K562 (cell line): ENCODE results near the gene SCNN1B. TPM values are rescaled to one million over a fixed set of nuclear protein-coding genes. Genes with fewer than 3 reads are reported as not detected.

Experiments
- ATAC-seq: fragments of 200-7000 bp; cut with Tn5 transposase; 3 replicates; pipeline ENCODE4 v1.9.1; 2020; ENCODE audit warnings: moderate library complexity
- BruUV-seq: library from RNA; stranded (reverse); fragments of 400-500 nt; replicated peaks from 2 replicates; lab custom pipeline; 2021; lab: Mats Ljungman, UMichigan
- CTCF ChIA-PET: fragments of 300-600 bp; formaldehyde crosslinking; extraction: SDS; loops from one replicate; lab custom pipeline; 2021; ENCODE audit warnings: low intra/inter-chr PET ratio; lab: Yijun Ruan, JAX
- POLR2A ChIA-PET: fragments of 300-600, 350-650 bp; sonication (Branson Sonifier 250); formaldehyde crosslinking; extraction: SDS; loops from one replicate; lab custom pipeline; 2021; ENCODE audit warnings: antibody characterized with exemption, inconsistent platforms; lab: Yijun Ruan, JAX
- DNase-seq, 4 experiments: peaks; one replicate each; pipeline versions ENCODE4 v3.0.0 to v3.0.0-alpha.2; 2011 to 2018; ENCODE audit warnings: low spot score in 3 of 4, mixed read lengths in 3 of 4; ENCODE audit errors: extremely low read depth in 1 of 4
- FAIRE-seq: peaks from 2 replicates; lab custom pipeline; 2011; peaks lifted over from hg19 to GRCh38; lab: Jason Lieb, UNC
- H2AFZ ChIP-seq: 2 replicates; pipeline ENCODE4 v1.6.0; 2011; ENCODE audit warnings: low read depth, low read length, control low read depth, inconsistent platforms
- H3K27ac ChIP-seq: fragments of 200-600 bp; 3 replicates; pipeline ENCODE4 v1.8.0; 2011; ENCODE audit warnings: low read depth, mild to moderate bottlenecking, control low read depth, inconsistent platforms, low read length, moderate library complexity, mixed read lengths; ENCODE audit errors: extremely low read depth
- H3K27me3 ChIP-seq, 2 experiments: fragments of 300-600 bp in 1 of 2; 2 replicates in 1 of 2; 3 replicates in 1 of 2; pipeline versions ENCODE4 v1.6.0 to v1.8.0; 2011; ENCODE audit warnings: inconsistent platforms in 2 of 2, low read length in 2 of 2, mild to moderate bottlenecking in 1 of 2, mixed read lengths in 1 of 2, moderate library complexity in 1 of 2; ENCODE audit not compliant: control insufficient read depth in 2 of 2, insufficient read depth in 2 of 2
- H3K36me3 ChIP-seq: fragments of 300-600 bp; 3 replicates; pipeline ENCODE4 v1.8.0; 2011; ENCODE audit warnings: mild to moderate bottlenecking, low read length, inconsistent platforms; ENCODE audit not compliant: control insufficient read depth, insufficient read depth
- H3K4me1 ChIP-seq, 2 experiments: fragments of 200-600 bp in 1 of 2; replicated peaks in 1 of 2; 2 replicates in 1 of 2; 3 replicates in 1 of 2; pipeline versions ENCODE4 v1.5.1 to v1.8.0; 2011; ENCODE audit warnings: inconsistent platforms in 2 of 2, low read length in 2 of 2, mild to moderate bottlenecking in 1 of 2, mixed read lengths in 1 of 2, moderate library complexity in 1 of 2; ENCODE audit not compliant: control insufficient read depth in 2 of 2, insufficient read depth in 2 of 2
- H3K4me2 ChIP-seq: 2 replicates; pipeline ENCODE4 v1.6.1; 2011; ENCODE audit warnings: low read length, control low read depth, inconsistent platforms, mixed read lengths; ENCODE audit not compliant: insufficient read depth
- H3K4me3 ChIP-seq: fragments of 200-600 bp; sonication (generic), shearing (Covaris generic); 2 replicates; pipeline ENCODE4 v1.5.1; 2016; ENCODE audit warnings: control low read depth, inconsistent platforms
- H3K79me2 ChIP-seq: fragments of 200-600 bp; 3 replicates; pipeline ENCODE4 v1.8.0; 2011; ENCODE audit warnings: low read length, inconsistent platforms; ENCODE audit not compliant: control insufficient read depth, insufficient read depth
- H3K9ac ChIP-seq, 2 experiments: 2 replicates each; pipeline versions ENCODE4 v1.6.0 to v1.6.1; 2011; ENCODE audit warnings: low read depth in 2 of 2, low read length in 2 of 2, control low read depth in 1 of 2, inconsistent platforms in 1 of 2, mild to moderate bottlenecking in 1 of 2, mixed read lengths in 1 of 2; ENCODE audit not compliant: insufficient read depth in 1 of 2
- H3K9me1 ChIP-seq: one replicate; pipeline ENCODE4 v1.6.0; 2011; ENCODE audit warnings: inconsistent platforms, mild to moderate bottlenecking, low read length, moderate library complexity; ENCODE audit not compliant: control insufficient read depth, insufficient read depth
- H3K9me3 ChIP-seq: replicated peaks from 2 replicates; pipeline ENCODE4 v1.5.1; 2011; ENCODE audit warnings: low read depth, low read length, inconsistent platforms; ENCODE audit not compliant: control insufficient read depth, insufficient read depth
- H4K20me1 ChIP-seq: replicated peaks from 2 replicates; pipeline ENCODE4 v1.6.1; 2011; ENCODE audit warnings: low read length, inconsistent platforms, mixed read lengths; ENCODE audit not compliant: control insufficient read depth, insufficient read depth
- CBX2 ChIP-seq: fragments of 200-600 bp; sonication (generic); IDR thresholded peaks from one replicate; pipeline ENCODE4 v1.6.1; 2012; ENCODE audit warnings: mild to moderate bottlenecking, low read length, inconsistent platforms; ENCODE audit not compliant: insufficient read depth, poor library complexity, severe bottlenecking
- ELF1 ChIP-seq: fragments of 200-800 bp; sonication (Bioruptor generic); IDR thresholded peaks from 2 replicates; pipeline ENCODE4 v1.6.1; 2016; ENCODE audit warnings: missing genetic modification characterization, missing compliant biosample characterization
- ERF ChIP-seq: fragments of 450-650 bp; formaldehyde crosslinking; IDR thresholded peaks from 2 replicates; pipeline ENCODE4 v1.4.0; 2020; ENCODE audit warnings: mild to moderate bottlenecking, mixed read lengths
- ETS1 ChIP-seq: conservative IDR thresholded peaks from 2 replicates; pipeline ENCODE4 v1.6.1; 2011; ENCODE audit warnings: low read depth, mild to moderate bottlenecking, low read length; ENCODE audit not compliant: control insufficient read depth
- ETV5 ChIP-seq: sonication (generic); formaldehyde crosslinking; IDR thresholded peaks from 2 replicates; pipeline ENCODE4 v1.4.0; 2020; ENCODE audit warnings: low read depth, mild to moderate bottlenecking, missing genetic modification reagents
- MLX ChIP-seq, 2 experiments: fragments of 450-650 bp in 1 of 2; sonication (generic) in 1 of 2; formaldehyde crosslinking; conservative IDR thresholded peaks; 2 replicates each; pipeline versions ENCODE4 v1.4.0 to v1.8.1; 2020 to 2022; ENCODE audit warnings: mild to moderate bottlenecking in 1 of 2, missing genetic modification reagents in 1 of 2
- PHF8 ChIP-seq: fragments of 200-600 bp; sonication (generic); IDR thresholded peaks from 2 replicates; pipeline ENCODE4 v1.6.1; 2012; ENCODE audit warnings: mixed run types, mild to moderate bottlenecking, inconsistent platforms, low read length, moderate library complexity, borderline replicate concordance
- POLR2A ChIP-seq: fragments of 450-650 bp; conservative IDR thresholded peaks from 2 replicates; pipeline ENCODE4 v1.6.1; 2016
- TAL1 ChIP-seq: fragments of 450-650 bp; IDR thresholded peaks from 2 replicates; pipeline ENCODE4 v1.6.1; 2016; ENCODE audit warnings: mild to moderate bottlenecking
- ZNF436 ChIP-seq: fragments of 250-450, 450-650 bp; sonication (Bioruptor Pico); formaldehyde crosslinking; IDR thresholded peaks from 2 replicates; pipeline ENCODE4 v1.7.0; 2020; ENCODE audit warnings: mild to moderate bottlenecking
- WGBS: fragments of 100-300 bp; shearing (Covaris generic); methylation state at CpG from one replicate; pipeline ENCODE4 v1.1.6; 2016; ENCODE audit warnings: low coverage, mixed read lengths; ENCODE audit not compliant: insufficient coverage; ENCODE audit errors: missing lambda C conversion rate; 5-methylcytosine and 5-hydroxymethylcytosine counted together
- in situ Hi-C: fragments of 300-500 bp; cut with MboI; formaldehyde crosslinking; loops from 4 replicates; pipeline ENCODE4 v1.15.0; 2018; ENCODE audit warnings: inconsistent platforms, mixed read lengths
- intact Hi-C: fragments of 100-400 bp; cut with micrococcal nuclease; formaldehyde crosslinking; loops from 2 replicates; pipeline ENCODE4 v1.14.2; 2022
- polyA plus RNA-seq, 8 experiments: library from polyadenylated mRNA; depleted of rRNA in 4 of 8; stranded (reverse) in 5 of 8; unstranded in 3 of 8; fragments of >200 nt; fragmentation: Nextera tagmentation in 2 of 8; fragmentation: Illumina TruSeq in 1 of 8; extraction: Ambion mirVana in 2 of 8; extraction: Trizol in 1 of 8; gene quantifications; 2 replicates each; pipeline versions ENCODE4 v1.2.1 to v1.2.3, GENCODE V29; 2011 to 2014; ENCODE audit warnings: inconsistent platforms in 1 of 8, missing spikeins in 1 of 8
- total RNA-seq, 7 experiments: library from RNA; depleted of rRNA in 6 of 7; stranded (reverse); fragments of >200 nt in 6 of 7; fragmentation: Illumina TruSeq in 2 of 7; extraction: Trizol in 2 of 7; gene quantifications; 2 replicates each; pipeline versions ENCODE4 v1.2.1 to v1.2.3, GENCODE V29; 2011 to 2021; ENCODE audit warnings: low replicate concordance in 1 of 7

Gene SCNN1B
- total and polyA plus RNA-seq, 9 of the 15 experiments (the other 6 are each of a cell fraction or from before 2014, with no cell fraction given) = not detected

DNA sequence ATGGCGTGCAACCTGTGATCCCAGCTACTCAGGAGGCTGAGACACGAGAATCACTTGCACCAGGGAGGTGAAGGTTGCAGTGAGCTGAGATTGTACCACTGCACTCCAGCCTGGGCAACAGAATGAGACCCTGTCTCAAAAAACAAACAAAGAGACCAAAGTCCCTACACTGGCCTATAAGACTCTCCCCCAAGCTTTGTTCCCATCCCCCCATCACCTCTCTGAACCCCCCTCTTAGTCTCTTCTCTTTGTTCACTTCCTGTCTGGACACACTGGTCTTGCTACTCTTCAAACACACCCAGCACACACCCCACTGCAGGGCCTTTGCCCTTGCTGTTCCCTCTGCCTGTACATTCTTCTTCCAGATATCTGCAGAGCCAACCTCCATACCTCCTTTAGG is 7.8 kb upstream of the SCNN1B start:
- DNase-seq = no peak
- Histone ChIP-seq H3K9ac (no peak overlapping the region), H3K4me1 (no peaks in the 10 kb centered on the region), H3K27me3 (peaks cover 4 to 9% of the 10 kb centered on the region in 2 experiments; a peak in 3 of 5 replicates), H3K4me3 (no peak overlapping the region), H2AFZ (no peak overlapping the region), H3K36me3 (no peaks in the 10 kb centered on the region), H3K9me1 (no peaks in the 10 kb centered on the region), H3K27ac (no peak overlapping the region), H3K4me2 (no peak overlapping the region), H3K79me2 (no peaks in the 10 kb centered on the region), H3K9me3 (no peaks in the 10 kb centered on the region), H4K20me1 (no peaks in the 10 kb centered on the region)
- ATAC-seq = no peak
- intact Hi-C loops = no loop called here
- POLR2A ChIA-PET = interaction anchor here (1.0 kb wide), 1 partner anchor 61 kb away, joined by 3 read pairs; no protein-coding TSS in a partner anchor
- 0% methylated on average over 2 of the region's 2 CpGs for WGBS
- no TSS peak for BruUV-seq
- CTCF ChIA-PET = no interaction called here
- TF ChIP-seq POLR2A (no peak), TAL1 (no peak), ETV5 (CRISPR knock-in tag) (no peak), ERF (CRISPR knock-in tag) (no peak), PHF8 (no peak), CBX2 (no peak), ELF1 (tag) (no peak), ETS1 (no peak), ZNF436 (no peak), MLX (CRISPR knock-in tag; conservative IDR thresholded peaks at IDR 0.05) (no peak)
- FAIRE-seq = no peak
- in situ Hi-C loops = no loop called here
